ENCODE measurements around the gene MRPL3.

GRCh38 chr3:131541288-131541687 lies 38.5 kb upstream of the MRPL3 start:
- TF ChIP-seq ZNF274 (IDR thresholded peaks at IDR 0.05; ENCODE audit: low read depth, low read length) (no peak), YY1 (IDR thresholded peaks at IDR 0.05; ENCODE audit: insufficient read depth, insufficient read length) (no peak), SUZ12 (IDR thresholded peaks at IDR 0.05; ENCODE audit: extremely low read depth, insufficient read depth, insufficient read length) (no peak)

All from NT2/D1 (cell line).